Effector memory CD4-positive, alpha-beta T cell (primary cell): ENCODE data around the gene FARS2.

Experiments
- DNase-seq, 3 donors: peaks; one replicate each; pipeline ENCODE4 v3.0.0-alpha.2; 2020
- H3K27ac ChIP-seq: 2 replicates; pipeline ENCODE4 v1.7.0; 2013; ENCODE audit warnings: mild to moderate bottlenecking, low read length, moderate library complexity; ENCODE audit not compliant: insufficient read depth, poor library complexity, severe bottlenecking
- H3K27me3 ChIP-seq: replicated peaks from 2 replicates; pipeline ENCODE4 v1.7.0; 2013; ENCODE audit warnings: mild to moderate bottlenecking, low read length; ENCODE audit not compliant: insufficient read depth, control insufficient read depth, poor library complexity, severe bottlenecking
- H3K36me3 ChIP-seq: 2 replicates; pipeline ENCODE4 v1.7.0; 2013; ENCODE audit warnings: mild to moderate bottlenecking, low read length, moderate library complexity; ENCODE audit not compliant: control insufficient read depth, insufficient read depth
- H3K4me1 ChIP-seq: 2 replicates; pipeline ENCODE4 v1.7.0; 2013; ENCODE audit warnings: low read length, mild to moderate bottlenecking; ENCODE audit not compliant: control insufficient read depth, insufficient read depth, poor library complexity, severe bottlenecking
- H3K4me3 ChIP-seq: 2 replicates; pipeline ENCODE4 v1.7.0; 2013; ENCODE audit warnings: low read length, low read depth, mild to moderate bottlenecking; ENCODE audit not compliant: insufficient read depth, poor library complexity, severe bottlenecking
- H3K9me3 ChIP-seq: 2 replicates; pipeline ENCODE4 v1.7.0; 2013; ENCODE audit warnings: mild to moderate bottlenecking, low read length, moderate library complexity; ENCODE audit not compliant: control insufficient read depth

FARS2 gene

DNA sequence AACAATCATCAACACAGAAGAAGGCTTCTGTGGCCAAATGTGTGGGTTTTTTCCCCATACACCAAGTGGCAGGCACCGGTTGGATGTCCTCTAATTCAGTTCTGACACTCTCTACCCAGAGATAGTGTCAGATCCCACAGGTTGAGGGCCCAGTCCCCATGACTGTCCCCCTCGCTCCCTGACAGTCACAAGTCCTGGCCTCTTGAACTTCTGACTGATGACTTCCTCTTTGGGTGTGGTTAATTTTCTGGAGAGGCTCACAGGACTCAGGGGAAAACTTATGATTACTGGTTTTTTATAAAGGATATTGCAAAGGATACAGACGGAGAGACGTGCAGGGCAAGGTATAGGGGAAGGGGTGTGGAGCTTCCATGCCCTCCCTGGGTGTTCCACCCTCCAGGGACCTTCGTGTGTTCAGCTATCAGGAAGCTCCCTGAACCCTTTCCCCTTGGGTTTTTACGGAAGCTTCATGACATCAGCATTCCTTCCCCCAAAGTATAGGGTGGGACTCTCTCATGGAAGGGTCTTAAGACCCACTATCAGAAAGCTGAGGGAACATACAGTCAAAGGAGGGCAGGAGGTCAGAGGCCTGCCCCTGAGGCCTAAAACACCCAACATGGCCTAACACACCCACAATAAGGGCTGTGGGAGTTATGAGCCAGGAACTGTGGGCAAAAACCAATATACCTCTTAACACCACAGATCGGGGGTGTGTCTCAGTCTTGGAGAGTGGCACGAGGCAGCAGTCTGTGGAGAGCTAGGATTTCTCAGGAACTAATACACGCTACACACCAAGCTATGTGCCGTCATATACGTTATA is 33.3 kb downstream of the FARS2 start:
- H3K27me3 ChIP-seq: no peaks in the 10 kb centered on the region
- no peaks in the 10 kb centered on the region for H3K9me3 ChIP-seq
- no peaks in the 10 kb centered on the region for H3K4me1 ChIP-seq
- H3K4me3 ChIP-seq: no peak overlapping the region
- no peak for DNase-seq
- no peaks in the 10 kb centered on the region for H3K36me3 ChIP-seq
- H3K27ac ChIP-seq: no peak overlapping the region

DNA sequence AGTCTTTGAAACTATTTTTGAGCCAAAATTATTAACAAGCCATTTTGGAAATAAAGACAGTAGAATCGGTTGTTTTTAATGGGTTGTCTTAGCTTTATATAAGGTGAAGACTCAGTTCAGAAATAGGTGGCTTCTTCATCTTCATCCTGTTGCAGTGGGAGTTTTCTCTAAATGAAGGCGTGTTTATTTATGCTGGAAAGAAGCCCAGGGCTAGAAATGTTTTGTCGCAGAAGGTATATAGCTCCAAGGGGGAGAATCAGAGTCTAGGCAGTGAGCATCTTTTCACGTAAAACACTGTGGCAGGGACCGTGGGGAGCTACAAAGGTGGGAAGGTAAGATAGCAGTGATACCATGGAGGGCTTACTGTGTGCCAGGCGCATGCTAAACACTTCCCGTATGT is 34.3 kb downstream of the FARS2 start:
- Histone ChIP-seq H3K4me3 (no peak overlapping the region), H3K36me3 (no peaks in the 10 kb centered on the region), H3K27me3 (no peaks in the 10 kb centered on the region), H3K9me3 (no peaks in the 10 kb centered on the region), H3K4me1 (no peaks in the 10 kb centered on the region), H3K27ac (no peak overlapping the region)
- no peak for DNase-seq

DNA sequence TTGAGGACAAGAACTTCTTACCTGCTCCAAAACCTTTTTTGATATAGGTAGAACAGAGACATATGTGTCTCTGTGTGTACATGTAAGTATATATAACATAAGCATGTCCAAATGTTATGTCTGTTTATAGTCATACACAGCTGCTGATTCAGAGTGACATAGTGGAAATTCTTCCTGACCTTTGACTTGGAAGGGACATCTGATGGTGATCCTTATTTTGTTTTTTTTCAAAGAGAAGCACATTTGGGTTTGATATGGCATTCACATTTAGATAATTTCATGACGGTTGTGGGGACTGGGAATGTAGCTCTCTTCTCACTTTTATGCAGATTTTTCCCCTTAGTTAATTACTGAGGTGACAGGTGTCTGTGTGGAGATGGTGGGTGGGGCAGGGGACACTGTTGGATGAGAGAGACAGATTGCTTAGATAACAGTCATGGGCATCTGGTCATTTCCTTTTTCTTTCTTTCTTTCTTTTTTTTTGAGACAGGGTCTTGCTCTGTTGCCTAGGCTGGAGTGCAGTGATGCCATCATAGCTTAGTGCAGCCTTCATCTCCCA is 39.0 kb downstream of the FARS2 start:
- H3K27ac ChIP-seq: no peak overlapping the region
- no peaks in the 10 kb centered on the region for H3K36me3 ChIP-seq
- no peak overlapping the region for H3K4me3 ChIP-seq
- no peaks in the 10 kb centered on the region for H3K9me3 ChIP-seq
- DNase-seq: no peak
- no peaks in the 10 kb centered on the region for H3K27me3 ChIP-seq
- no peaks in the 10 kb centered on the region for H3K4me1 ChIP-seq

DNA sequence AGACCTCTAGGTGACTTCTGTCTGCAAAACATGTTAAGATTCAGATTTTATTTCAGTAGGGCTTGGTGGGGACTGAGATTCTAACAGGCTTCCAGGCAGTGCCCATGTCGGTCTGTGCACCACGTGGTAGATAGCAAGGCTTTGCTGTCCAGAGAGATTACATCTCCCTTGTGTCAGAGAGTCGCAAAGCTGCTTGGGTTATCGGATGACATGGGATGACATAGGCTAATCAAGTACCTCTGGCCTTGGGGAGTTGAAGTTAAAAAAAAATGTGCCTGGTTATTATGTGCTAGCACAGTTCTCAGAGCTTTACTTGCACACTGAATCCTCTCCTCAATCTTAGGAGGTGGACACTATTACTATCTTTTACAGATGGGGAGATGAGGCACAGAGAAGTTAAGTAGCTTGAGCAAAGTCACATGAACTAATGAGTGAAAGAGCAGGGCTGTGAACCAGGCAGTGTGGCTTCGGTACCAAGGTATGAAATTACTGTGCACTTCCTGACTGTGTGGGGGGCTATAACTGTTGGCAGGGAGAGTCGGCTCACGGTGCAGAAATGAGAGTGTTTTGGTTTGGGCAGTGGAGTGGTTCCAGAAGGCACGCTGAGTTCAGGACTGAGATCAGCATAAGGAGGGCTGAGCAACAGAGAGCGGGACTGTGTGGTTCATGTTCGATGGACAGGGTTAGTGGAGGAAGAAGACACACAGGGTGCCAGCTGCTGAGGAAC is 41.1 kb downstream of the FARS2 start:
- no peaks in the 10 kb centered on the region for H3K36me3 ChIP-seq
- no peak overlapping the region for H3K27ac ChIP-seq
- no peaks in the 10 kb centered on the region for H3K27me3 ChIP-seq
- H3K4me3 ChIP-seq: no peak overlapping the region
- no peaks in the 10 kb centered on the region for H3K4me1 ChIP-seq
- no peak for DNase-seq
- H3K9me3 ChIP-seq: no peaks in the 10 kb centered on the region

DNA sequence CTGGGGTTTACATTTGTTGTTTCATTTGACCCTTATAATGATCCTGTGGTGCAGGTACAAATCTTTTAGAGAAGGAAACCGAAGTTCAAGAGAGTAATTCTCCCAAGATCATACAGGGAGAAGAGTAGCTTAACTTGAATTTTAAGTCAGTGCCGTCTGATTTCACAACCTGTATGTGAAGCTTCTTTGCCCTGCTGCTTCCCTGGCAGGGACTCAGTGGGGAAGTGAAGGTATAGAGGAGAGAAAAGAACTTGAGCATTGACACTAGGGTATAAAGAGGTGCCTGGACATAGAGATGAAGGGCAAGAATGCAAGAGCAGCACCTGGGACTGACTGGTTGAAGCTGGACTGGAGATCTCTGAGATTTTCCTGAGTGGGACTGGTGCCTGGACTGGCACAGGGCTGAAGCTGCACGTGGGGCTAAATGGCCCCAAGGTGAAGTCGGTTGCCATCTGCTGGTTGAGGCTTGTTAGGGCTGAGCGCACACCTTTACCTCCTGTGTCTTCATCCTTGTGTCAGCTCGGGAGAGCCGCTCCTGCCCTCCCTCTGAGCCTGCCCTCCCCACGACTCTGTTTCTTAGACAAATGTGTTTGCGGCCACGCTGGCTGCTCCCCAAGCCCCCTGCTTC is 41.8 kb downstream of the FARS2 start:
- no peaks in the 10 kb centered on the region for H3K9me3 ChIP-seq
- DNase-seq: peak; percentile 23 to 45 (median 33)
- H3K4me3 ChIP-seq: no peak overlapping the region
- H3K36me3 ChIP-seq: no peaks in the 10 kb centered on the region
- H3K27me3 ChIP-seq: no peaks in the 10 kb centered on the region
- no peak overlapping the region for H3K27ac ChIP-seq
- no peaks in the 10 kb centered on the region for H3K4me1 ChIP-seq

DNA sequence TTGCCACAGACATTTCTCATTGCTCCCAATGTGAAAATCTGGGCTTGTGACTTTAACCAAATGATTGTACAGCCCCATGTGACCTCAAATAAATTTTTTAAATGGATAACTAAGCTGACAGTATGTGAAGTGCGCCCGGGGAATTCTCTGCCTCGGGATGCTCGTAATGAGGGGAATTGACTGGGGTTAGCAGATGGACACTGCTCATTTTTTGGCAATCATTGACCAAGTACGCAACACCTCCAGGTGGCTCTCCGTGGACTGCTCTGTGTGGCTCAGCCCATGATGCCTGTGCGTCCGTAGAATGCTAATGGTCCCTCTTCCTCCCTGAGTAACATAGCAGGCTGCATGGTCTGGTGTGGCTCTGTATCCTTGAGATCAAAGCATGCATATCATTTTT is 42.4 kb downstream of the FARS2 start:
- no peaks in the 10 kb centered on the region for H3K4me1 ChIP-seq
- no peaks in the 10 kb centered on the region for H3K36me3 ChIP-seq
- H3K27ac ChIP-seq: no peak overlapping the region
- H3K27me3 ChIP-seq: no peaks in the 10 kb centered on the region
- H3K9me3 ChIP-seq: no peaks in the 10 kb centered on the region
- no peak overlapping the region for H3K4me3 ChIP-seq
- no peak for DNase-seq

DNA sequence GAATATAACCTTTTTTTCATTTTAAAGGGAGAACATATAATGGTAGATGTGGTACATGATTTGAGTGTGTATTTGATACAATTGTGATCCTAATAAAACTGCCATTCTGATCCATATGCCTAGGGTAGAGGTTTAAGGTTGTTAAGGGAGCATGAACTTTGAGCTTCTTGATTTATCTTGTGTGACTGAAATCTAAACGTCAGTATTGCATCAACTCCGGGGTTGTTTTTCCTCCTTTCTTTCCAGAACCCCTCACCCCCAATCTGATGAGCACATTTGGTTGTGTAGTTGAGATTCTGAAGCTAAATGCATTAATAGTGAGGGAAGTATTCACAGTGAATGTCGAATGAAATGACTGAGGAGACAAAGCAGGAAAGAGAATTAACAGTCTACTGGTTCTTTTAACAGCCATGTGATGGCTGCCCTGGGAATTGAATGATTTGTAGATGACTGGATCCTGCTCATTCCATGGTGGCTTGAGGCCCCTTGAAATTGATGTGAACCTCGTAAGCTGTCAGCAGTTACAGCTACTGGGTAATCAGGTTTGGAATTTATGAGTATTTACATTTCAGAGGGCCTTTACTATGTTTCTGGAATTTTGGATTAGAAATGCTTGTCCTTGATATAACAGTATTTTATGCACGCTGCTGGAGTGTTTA is 44.8 kb downstream of the FARS2 start:
- no peak overlapping the region for H3K27ac ChIP-seq
- H3K27me3 ChIP-seq: no peaks in the 10 kb centered on the region
- no peak for DNase-seq
- no peak overlapping the region for H3K4me3 ChIP-seq
- H3K4me1 ChIP-seq: no peaks in the 10 kb centered on the region
- no peaks in the 10 kb centered on the region for H3K36me3 ChIP-seq
- H3K9me3 ChIP-seq: no peaks in the 10 kb centered on the region

DNA sequence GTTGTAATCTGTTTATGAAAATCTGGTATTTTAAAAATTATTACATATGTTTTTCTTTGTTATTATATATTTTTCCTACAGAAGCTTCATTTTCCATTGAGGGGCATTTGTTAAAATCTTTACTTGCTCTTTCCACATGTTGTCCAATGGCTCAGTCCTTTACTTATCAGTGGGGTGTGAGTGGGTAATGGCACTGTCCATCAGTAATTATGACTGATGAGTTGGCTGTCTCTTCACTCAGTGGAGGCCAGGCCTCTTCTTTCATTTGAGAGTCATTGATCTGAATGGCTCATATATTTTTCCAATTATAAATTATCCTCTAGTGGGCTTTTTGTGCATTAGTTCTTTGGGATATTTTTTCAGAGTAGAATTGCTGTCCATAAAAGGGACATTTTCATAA is 45.7 kb downstream of the FARS2 start:
- no peak for DNase-seq
- Histone ChIP-seq H3K36me3 (no peaks in the 10 kb centered on the region), H3K4me1 (no peaks in the 10 kb centered on the region), H3K27me3 (no peaks in the 10 kb centered on the region), H3K9me3 (no peaks in the 10 kb centered on the region), H3K4me3 (no peak overlapping the region), H3K27ac (no peak overlapping the region)

DNA sequence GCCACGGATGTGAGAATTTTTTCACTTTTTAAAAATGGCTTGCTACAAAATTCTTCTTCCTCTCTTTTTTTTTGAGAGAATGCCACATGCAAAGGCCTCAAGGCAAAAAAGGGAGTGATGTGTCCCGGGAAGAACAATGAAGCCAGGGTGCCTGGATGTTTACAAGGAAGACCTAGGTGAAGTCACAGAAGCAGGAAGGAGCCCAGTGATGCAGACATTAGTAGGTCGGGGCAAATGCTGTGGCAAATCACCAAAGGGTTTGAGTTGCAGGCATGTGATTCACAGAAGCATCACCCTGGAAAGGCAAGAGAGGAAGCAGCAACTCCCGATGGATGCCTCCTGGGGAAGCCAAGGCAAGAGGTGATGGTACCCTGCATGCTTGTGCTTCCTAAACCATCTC is 46.8 kb downstream of the FARS2 start:
- Histone ChIP-seq H3K9me3 (no peaks in the 10 kb centered on the region), H3K27me3 (no peaks in the 10 kb centered on the region), H3K4me1 (no peaks in the 10 kb centered on the region), H3K36me3 (no peaks in the 10 kb centered on the region), H3K4me3 (no peak overlapping the region), H3K27ac (no peak overlapping the region)
- no peak for DNase-seq
